Measurements from ENCODE around the gene PSMC3. TPM values are rescaled to one million over a fixed set of nuclear protein-coding genes. Genes with fewer than 3 reads are reported as not detected.

The PSMC3 gene
- 136 TPM for total RNA-seq
- polyA plus RNA-seq = 104 TPM
- long read RNA-seq, donor 1, transcript PSMC3-212 (12 exons, 1,373 nt) = major isoform, 6 of 6 reads
- long read RNA-seq, donor 1, partial matches to known transcripts = 0 of 6 reads
- long read RNA-seq, donor 1, other reads (novel, unspliced or antisense) = 0 of 6 reads
- long read RNA-seq, donor 2 = 0 reads
- long read RNA-seq, donor 3, transcript PSMC3-212 (12 exons, 1,373 nt) = major isoform, 75 of 147 reads
- long read RNA-seq, donor 3, partial matches to known transcripts = 66 of 147 reads
- long read RNA-seq, donor 3, other reads (novel, unspliced or antisense) = 5 of 147 reads
- long read RNA-seq, donor 4, transcript PSMC3-212 (12 exons, 1,373 nt) = major isoform, 23 of 45 reads
- long read RNA-seq, donor 4, partial matches to known transcripts = 22 of 45 reads
- long read RNA-seq, donor 4, other reads (novel, unspliced or antisense) = 0 of 45 reads
- long read RNA-seq, donor 5, transcript PSMC3-212 (12 exons, 1,373 nt) = major isoform, 55 of 135 reads
- long read RNA-seq, donor 5, partial matches to known transcripts = 79 of 135 reads
- long read RNA-seq, donor 5, other reads (novel, unspliced or antisense) = 0 of 135 reads
- long read RNA-seq, donor 6, transcript PSMC3-212 (12 exons, 1,373 nt) = major isoform, 39 of 62 reads
- long read RNA-seq, donor 6, partial matches to known transcripts = 21 of 62 reads
- long read RNA-seq, donor 6, other reads (novel, unspliced or antisense) = 0 of 62 reads
- long read RNA-seq, donor 7, transcript PSMC3-212 (12 exons, 1,373 nt) = major isoform, 35 of 54 reads
- long read RNA-seq, donor 7, partial matches to known transcripts = 19 of 54 reads
- long read RNA-seq, donor 7, other reads (novel, unspliced or antisense) = 0 of 54 reads
- long read RNA-seq, donor 8, transcript PSMC3-212 (12 exons, 1,373 nt) = major isoform, 24 of 30 reads
- long read RNA-seq, donor 8, partial matches to known transcripts = 6 of 30 reads
- long read RNA-seq, donor 8, other reads (novel, unspliced or antisense) = 0 of 30 reads
- long read RNA-seq, donor 9, transcript PSMC3-212 (12 exons, 1,373 nt) = major isoform, 30 of 55 reads
- long read RNA-seq, donor 9, partial matches to known transcripts = 21 of 55 reads
- long read RNA-seq, donor 9, other reads (novel, unspliced or antisense) = 0 of 55 reads
- long read RNA-seq, donor 10, transcript PSMC3-212 (12 exons, 1,373 nt) = major isoform, 28 of 47 reads
- long read RNA-seq, donor 10, partial matches to known transcripts = 17 of 47 reads
- long read RNA-seq, donor 10, other reads (novel, unspliced or antisense) = 0 of 47 reads

DNA sequence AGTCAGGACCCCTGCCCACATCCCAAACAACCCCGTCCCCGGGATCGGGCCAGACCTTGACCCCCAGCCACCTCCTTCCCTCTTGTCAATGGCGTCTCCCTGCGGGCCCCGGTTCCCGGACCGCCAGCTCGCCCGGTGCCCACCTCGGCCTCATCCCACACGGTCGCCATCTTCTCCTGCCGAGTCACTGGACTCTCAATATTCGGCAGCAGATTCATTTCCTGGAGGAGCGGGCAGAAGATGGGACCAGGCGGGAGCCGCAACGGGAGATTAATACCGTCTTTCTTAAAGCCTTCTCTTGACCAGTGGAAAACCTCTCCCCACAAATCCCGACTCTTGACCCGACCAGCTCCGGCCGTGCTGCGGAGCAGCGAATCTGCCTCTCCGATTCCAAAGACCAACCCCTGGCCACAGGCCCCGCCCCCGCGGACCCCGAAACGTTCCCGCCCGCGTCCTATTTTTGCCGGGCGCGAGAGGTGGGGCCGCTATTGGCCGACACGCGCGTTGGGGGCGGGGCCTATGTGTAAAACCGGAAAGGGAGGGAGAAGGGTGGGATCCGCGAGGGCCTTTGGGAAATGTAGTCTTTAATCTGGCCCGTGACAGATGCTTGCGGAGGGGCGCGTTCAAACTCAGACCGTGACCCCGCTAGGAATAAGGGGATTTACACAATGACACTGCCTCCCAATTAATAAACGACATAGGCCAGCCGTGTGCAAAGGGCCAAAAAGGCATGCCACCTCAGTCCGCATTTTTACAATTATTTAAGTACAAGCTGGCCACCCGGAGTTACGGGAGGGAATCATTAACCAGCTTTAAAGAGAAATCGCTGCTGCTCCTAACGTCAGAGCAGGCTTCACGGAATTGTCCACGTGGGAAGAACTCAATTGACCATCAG lies at the start of gene PSMC3:
PSMC3 (minus strand) TSS at position 378 of the 895 bp plus-strand sequence; CDS start at position 218, 160 bp downstream.
- H3K9me3 ChIP-seq (ENCODE audit: control insufficient read depth in 2 of 2, insufficient read depth in 1 of 2, low read length in 1 of 2) = peaks cover 0 to 3% of the 10 kb centered on the region in 2 donors
- H3K36me3 ChIP-seq (ENCODE audit: control insufficient read depth in 2 of 2, insufficient read depth in 2 of 2, low read length in 1 of 2) = peaks cover 35% of the 10 kb centered on the region in 2 donors
- DNase-seq (ENCODE audit: low read depth in 6 of 9, low spot score in 9 of 9) = peak; percentile 88 to 98 (median 95)
- peak within 1 kb of the TSS; percentile 81 to 100 for H3K4me3 ChIP-seq (ENCODE audit: low read length in 2 of 2)
- under 1% methylated on average over 62 of the region's 62 CpGs for WGBS
- peaks cover 22 to 34% of the 10 kb centered on the region in 2 donors for H3K4me1 ChIP-seq (ENCODE audit: control insufficient read depth in 2 of 2, insufficient read depth in 2 of 2, low read length in 2 of 2)
- H3K27me3 ChIP-seq (ENCODE audit: control insufficient read depth in 2 of 2, insufficient read depth in 1 of 2, low read length in 1 of 2) = no peaks in the 10 kb centered on the region
- H3K27ac ChIP-seq (ENCODE audit: low read depth in 1 of 2, low read length in 1 of 2) = peak within 1 kb of the TSS; percentile 73 to 86

DNA sequence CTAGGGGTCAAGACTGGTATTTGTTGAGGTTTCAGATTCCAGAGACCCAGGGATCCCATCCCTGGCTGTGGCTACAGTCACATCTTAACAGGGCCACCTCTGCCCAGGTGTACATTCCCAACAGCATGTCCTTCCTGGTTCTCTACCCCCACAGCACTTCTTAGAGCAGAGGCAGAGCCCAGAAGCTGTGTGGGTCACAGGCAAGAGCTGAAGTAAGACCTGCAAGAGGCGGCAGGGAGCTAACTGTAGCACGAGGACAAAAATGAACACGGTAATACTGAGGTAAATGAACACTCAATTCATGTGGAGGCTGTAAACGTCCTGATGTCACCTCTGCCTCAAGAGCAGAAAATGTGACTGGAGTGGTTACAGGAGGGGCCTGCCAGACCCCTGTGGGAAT lies 44.4 kb upstream of the PSMC3 start:
- Histone ChIP-seq H3K36me3 (ENCODE audit: control insufficient read depth in 2 of 2, insufficient read depth in 2 of 2, low read length in 1 of 2) (peaks cover 80 to 95% of the 10 kb centered on the region in 2 donors), H3K4me1 (ENCODE audit: control insufficient read depth in 2 of 2, insufficient read depth in 2 of 2, low read length in 2 of 2) (peaks cover 0 to 5% of the 10 kb centered on the region in 2 donors), H3K4me3 (ENCODE audit: low read length in 2 of 2) (no peak overlapping the region), H3K27me3 (ENCODE audit: control insufficient read depth in 2 of 2, insufficient read depth in 1 of 2, low read length in 1 of 2) (no peaks in the 10 kb centered on the region), H3K27ac (ENCODE audit: low read depth in 1 of 2, low read length in 1 of 2) (no peak overlapping the region), H3K9me3 (ENCODE audit: control insufficient read depth in 2 of 2, insufficient read depth in 1 of 2, low read length in 1 of 2) (no peaks in the 10 kb centered on the region)
- DNase-seq (ENCODE audit: low read depth in 6 of 9, low spot score in 9 of 9) = no peak
- 95% methylated on average over 4 of the region's 4 CpGs for WGBS

DNA sequence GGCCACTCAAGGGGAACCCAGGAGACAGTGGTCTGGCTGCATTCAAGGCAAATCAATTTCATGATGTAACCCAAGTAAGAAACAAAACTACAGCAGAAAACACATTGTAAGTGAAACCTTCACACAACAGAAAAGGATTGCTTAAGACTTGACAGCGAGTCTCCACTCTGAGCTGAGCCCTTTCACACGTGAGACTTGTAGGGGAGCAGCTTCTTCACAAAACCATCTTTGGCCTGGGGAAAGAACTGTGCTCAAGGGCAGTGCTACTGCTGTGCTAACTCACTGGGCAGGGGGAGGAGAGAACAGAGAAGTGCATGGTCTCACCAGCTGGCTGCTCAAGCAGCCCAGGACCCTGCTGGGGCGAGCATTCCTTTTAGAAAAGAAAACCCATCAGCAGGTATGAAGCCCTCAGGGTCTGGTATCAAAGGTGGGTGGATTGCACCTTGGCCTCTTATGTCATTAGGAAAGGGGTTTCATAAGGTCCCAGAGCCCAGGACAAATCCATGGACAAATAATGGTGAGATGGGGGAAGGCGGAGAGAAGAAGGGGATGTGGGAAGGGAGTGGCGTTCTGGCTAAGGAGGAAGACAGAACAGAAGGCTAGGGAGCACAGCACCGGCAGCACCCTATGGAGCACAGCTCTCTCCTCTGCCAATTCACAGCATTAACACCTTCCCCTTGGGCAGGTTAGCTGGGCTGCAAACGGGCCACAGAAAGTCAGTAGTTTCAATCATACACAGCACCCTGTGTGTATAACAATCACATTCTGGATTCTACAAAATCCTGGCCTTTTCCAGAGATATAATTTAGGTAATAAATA lies 43.3 kb upstream of the PSMC3 start:
- 98% methylated on average over 7 of the region's 7 CpGs for WGBS
- peaks cover 0 to 5% of the 10 kb centered on the region in 2 donors for H3K4me1 ChIP-seq (ENCODE audit: control insufficient read depth in 2 of 2, insufficient read depth in 2 of 2, low read length in 2 of 2)

DNA sequence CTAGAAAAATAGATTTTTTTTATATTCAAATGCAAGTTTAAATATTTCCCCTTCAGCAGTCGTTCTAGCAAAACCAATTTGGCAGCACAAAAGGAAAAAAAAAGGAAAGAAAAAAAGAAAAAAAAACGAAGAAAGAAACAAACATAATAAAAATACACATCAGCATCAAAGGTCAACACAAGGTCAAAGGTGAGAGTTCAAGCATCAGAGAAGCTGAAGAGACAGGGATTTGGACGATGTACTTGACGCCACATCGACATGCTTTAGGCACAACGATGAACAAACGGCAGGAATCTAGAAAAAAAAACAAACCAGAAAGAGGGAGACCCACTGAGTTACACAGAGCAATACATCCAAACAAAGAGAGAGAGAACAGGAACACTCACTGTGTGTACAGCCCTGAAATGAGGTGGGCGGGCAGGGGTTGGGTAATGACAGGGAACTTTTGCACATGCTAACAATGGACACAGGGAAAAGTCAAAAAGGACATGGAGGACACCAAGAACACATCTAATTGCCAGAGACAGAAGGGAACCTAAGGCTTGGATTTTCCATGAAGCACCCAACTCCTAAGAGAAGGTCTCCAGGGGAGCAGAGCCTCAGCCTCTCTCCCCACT lies 42.5 kb upstream of the PSMC3 start:
- peaks cover 73 to 94% of the 10 kb centered on the region in 2 donors for H3K36me3 ChIP-seq (ENCODE audit: control insufficient read depth in 2 of 2, insufficient read depth in 2 of 2, low read length in 1 of 2)
- DNase-seq (ENCODE audit: low read depth in 6 of 9, low spot score in 9 of 9) = no peak
- no peak overlapping the region for H3K4me3 ChIP-seq (ENCODE audit: low read length in 2 of 2)
- no peaks in the 10 kb centered on the region for H3K27me3 ChIP-seq (ENCODE audit: control insufficient read depth in 2 of 2, insufficient read depth in 1 of 2, low read length in 1 of 2)
- peaks cover 0 to 5% of the 10 kb centered on the region in 2 donors for H3K4me1 ChIP-seq (ENCODE audit: control insufficient read depth in 2 of 2, insufficient read depth in 2 of 2, low read length in 2 of 2)
- H3K27ac ChIP-seq (ENCODE audit: low read depth in 1 of 2, low read length in 1 of 2) = peak overlapping the region in 1 of 2 donors; percentile 37
- 97% methylated on average over 8 of the region's 8 CpGs for WGBS
- no peaks in the 10 kb centered on the region for H3K9me3 ChIP-seq (ENCODE audit: control insufficient read depth in 2 of 2, insufficient read depth in 1 of 2, low read length in 1 of 2)

More for the DNA sequence above, 43.3 kb upstream of the PSMC3 start:
- no peak for DNase-seq (ENCODE audit: low read depth in 6 of 9, low spot score in 9 of 9)
- Histone ChIP-seq H3K27ac (ENCODE audit: low read depth in 1 of 2, low read length in 1 of 2) (peak overlapping the region in 1 of 2 donors; percentile 37), H3K9me3 (ENCODE audit: control insufficient read depth in 2 of 2, insufficient read depth in 1 of 2, low read length in 1 of 2) (no peaks in the 10 kb centered on the region), H3K36me3 (ENCODE audit: control insufficient read depth in 2 of 2, insufficient read depth in 2 of 2, low read length in 1 of 2) (peaks cover 78 to 95% of the 10 kb centered on the region in 2 donors), H3K27me3 (ENCODE audit: control insufficient read depth in 2 of 2, insufficient read depth in 1 of 2, low read length in 1 of 2) (no peaks in the 10 kb centered on the region), H3K4me3 (ENCODE audit: low read length in 2 of 2) (no peak overlapping the region)

DNA sequence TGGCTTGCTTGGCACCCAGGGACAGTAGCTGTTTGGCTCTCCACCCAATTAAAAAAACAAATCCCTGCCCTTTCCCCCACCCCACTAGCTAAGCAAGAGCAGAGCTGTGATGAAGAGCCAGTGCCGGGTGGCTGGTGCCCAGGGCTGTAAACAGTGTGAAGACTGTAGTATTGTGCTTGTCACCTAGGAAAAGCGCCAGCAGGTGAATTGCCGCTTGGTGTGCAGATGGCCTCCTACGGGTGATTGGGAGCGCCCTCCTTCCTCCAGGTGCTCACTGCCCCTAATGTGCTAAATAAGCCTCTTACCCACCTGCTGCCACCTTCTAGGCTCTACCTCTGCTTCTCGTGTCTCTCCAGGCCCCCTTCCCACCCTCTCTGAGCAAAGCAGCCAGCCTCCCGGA lies 41.1 kb upstream of the PSMC3 start:
- Histone ChIP-seq H3K9me3 (ENCODE audit: control insufficient read depth in 2 of 2, insufficient read depth in 1 of 2, low read length in 1 of 2) (no peaks in the 10 kb centered on the region), H3K4me1 (ENCODE audit: control insufficient read depth in 2 of 2, insufficient read depth in 2 of 2, low read length in 2 of 2) (peaks cover 0 to 5% of the 10 kb centered on the region in 2 donors), H3K36me3 (ENCODE audit: control insufficient read depth in 2 of 2, insufficient read depth in 2 of 2, low read length in 1 of 2) (peaks cover 65 to 81% of the 10 kb centered on the region in 2 donors), H3K27ac (ENCODE audit: low read depth in 1 of 2, low read length in 1 of 2) (no peak overlapping the region), H3K27me3 (ENCODE audit: control insufficient read depth in 2 of 2, insufficient read depth in 1 of 2, low read length in 1 of 2) (no peaks in the 10 kb centered on the region), H3K4me3 (ENCODE audit: low read length in 2 of 2) (no peak overlapping the region)
- 99% methylated on average over 7 of the region's 7 CpGs for WGBS
- no peak for DNase-seq (ENCODE audit: low read depth in 6 of 9, low spot score in 9 of 9)

DNA sequence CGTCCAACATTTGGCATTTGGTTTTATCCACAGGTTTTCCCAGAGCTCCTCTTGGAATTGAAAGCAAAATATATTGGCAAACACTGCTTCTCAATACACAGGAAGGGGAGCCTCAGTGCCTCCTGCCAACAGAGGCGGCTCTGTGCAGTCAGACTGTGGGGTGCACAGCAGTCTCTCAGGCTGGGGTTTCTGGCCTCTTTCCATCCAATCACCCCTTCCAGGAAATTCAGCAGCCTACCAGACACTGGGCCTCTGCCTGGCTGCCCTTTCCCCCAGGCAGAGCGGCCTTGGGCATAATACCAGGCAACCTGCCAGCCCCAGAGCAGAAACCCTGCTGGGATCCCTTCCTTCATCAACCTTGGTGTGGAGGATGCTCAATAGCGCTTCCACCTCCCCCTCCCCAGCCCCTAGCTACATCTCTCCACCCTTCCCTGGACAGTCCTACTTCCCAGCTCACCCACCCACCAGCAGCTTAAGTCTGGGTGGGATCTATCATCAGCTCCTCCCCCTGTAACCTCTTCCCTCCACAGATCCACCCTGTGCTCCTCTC lies 40.5 kb upstream of the PSMC3 start:
- H3K27ac ChIP-seq (ENCODE audit: low read depth in 1 of 2, low read length in 1 of 2) = peak overlapping the region in 1 of 2 donors; percentile 11
- H3K4me3 ChIP-seq (ENCODE audit: low read length in 2 of 2) = no peak overlapping the region
- peaks cover 65 to 76% of the 10 kb centered on the region in 2 donors for H3K36me3 ChIP-seq (ENCODE audit: control insufficient read depth in 2 of 2, insufficient read depth in 2 of 2, low read length in 1 of 2)
- no peaks in the 10 kb centered on the region for H3K27me3 ChIP-seq (ENCODE audit: control insufficient read depth in 2 of 2, insufficient read depth in 1 of 2, low read length in 1 of 2)
- no peak for DNase-seq (ENCODE audit: low read depth in 6 of 9, low spot score in 9 of 9)
- no peaks in the 10 kb centered on the region for H3K9me3 ChIP-seq (ENCODE audit: control insufficient read depth in 2 of 2, insufficient read depth in 1 of 2, low read length in 1 of 2)
- H3K4me1 ChIP-seq (ENCODE audit: control insufficient read depth in 2 of 2, insufficient read depth in 2 of 2, low read length in 2 of 2) = peaks cover 0 to 5% of the 10 kb centered on the region in 2 donors
- WGBS = 97% methylated on average over 4 of the region's 4 CpGs

DNA sequence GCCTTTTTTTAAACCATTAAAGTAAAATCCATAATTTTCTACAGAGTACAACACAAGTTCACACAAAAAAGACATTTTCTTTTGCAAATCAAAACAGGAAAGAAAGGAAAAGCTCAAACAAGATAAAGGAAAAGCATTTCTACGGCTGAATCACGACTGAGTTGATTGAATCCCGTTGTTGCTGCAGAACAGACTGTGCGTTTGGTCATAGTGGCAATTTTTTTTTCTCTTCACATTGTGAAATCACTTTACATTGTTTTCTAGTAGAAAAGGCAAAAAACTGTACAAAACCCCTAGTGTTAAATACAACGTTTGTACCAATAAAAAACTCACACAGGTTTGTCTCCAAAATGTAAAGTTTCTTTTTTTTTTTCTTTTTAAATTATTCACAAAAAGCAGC lies 40.0 kb upstream of the PSMC3 start:
- no peak overlapping the region for H3K4me3 ChIP-seq (ENCODE audit: low read length in 2 of 2)

More for the DNA sequence above, 40.0 kb upstream of the PSMC3 start:
- H3K4me1 ChIP-seq (ENCODE audit: control insufficient read depth in 2 of 2, insufficient read depth in 2 of 2, low read length in 2 of 2) = peaks cover 0 to 5% of the 10 kb centered on the region in 2 donors
- no peaks in the 10 kb centered on the region for H3K27me3 ChIP-seq (ENCODE audit: control insufficient read depth in 2 of 2, insufficient read depth in 1 of 2, low read length in 1 of 2)
- peaks cover 63 to 70% of the 10 kb centered on the region in 2 donors for H3K36me3 ChIP-seq (ENCODE audit: control insufficient read depth in 2 of 2, insufficient read depth in 2 of 2, low read length in 1 of 2)
- WGBS = 90% methylated on average over 5 of the region's 5 CpGs
- no peak for DNase-seq (ENCODE audit: low read depth in 6 of 9, low spot score in 9 of 9)
- no peaks in the 10 kb centered on the region for H3K9me3 ChIP-seq (ENCODE audit: control insufficient read depth in 2 of 2, insufficient read depth in 1 of 2, low read length in 1 of 2)
- H3K27ac ChIP-seq (ENCODE audit: low read depth in 1 of 2, low read length in 1 of 2) = no peak overlapping the region

All from thymus (tissue), 14 donors.